AG09319 (cell line): Measurements from ENCODE around the gene FGD5.

Experiments used
- DNase-seq: peaks from one replicate; pipeline ENCODE4 v3.0.0-alpha.2; 2010; ENCODE audit warnings: low read depth; ENCODE audit errors: extremely low read depth
- CTCF ChIP-seq: IDR thresholded peaks from 2 replicates; pipeline ENCODE4 v1.5.1; 2011; ENCODE audit warnings: low read depth, mild to moderate bottlenecking, inconsistent platforms, low read length, moderate library complexity

FGD5 gene

GRCh38 chr3:14791343-14791945, 27.3 kb upstream of the FGD5 start:
- peak; percentile 50 for TF ChIP-seq CTCF
- DNase-seq, result no peak

GRCh38 chr3:14792691-14793121, 26.1 kb upstream of the FGD5 start:
- TF ChIP-seq CTCF, result no peak
- no peak for DNase-seq

- no peak for TF ChIP-seq CTCF
- DNase-seq, result no peak
These were observed 25.5 kb upstream of the FGD5 start for GRCh38 chr3:14793126-14793857.

- no peak for DNase-seq
- TF ChIP-seq CTCF, result no peak
These were observed 24.9 kb upstream of the FGD5 start for GRCh38 chr3:14793858-14794234.

GRCh38 chr3:14794435-14794834, 24.3 kb upstream of the FGD5 start:
- DNase-seq, result no peak
- TF ChIP-seq CTCF, result no peak

- TF ChIP-seq CTCF, result no peak
- DNase-seq, result no peak
These were observed 22.8 kb upstream of the FGD5 start for GRCh38 chr3:14795996-14796395.

- no peak for TF ChIP-seq CTCF
- no peak for DNase-seq
These were observed 22.2 kb upstream of the FGD5 start for GRCh38 chr3:14796403-14797077.
